IPS-20b (cell line): Measurements from ENCODE around the gene GJB5.

Source experiments
- H3K27ac ChIP-seq: one replicate; pipeline ENCODE4 v1.5.1; 2013; ENCODE audit warnings: low read length
- H3K27me3 ChIP-seq: 2 replicates; pipeline ENCODE4 v1.6.1; 2013; ENCODE audit warnings: mild to moderate bottlenecking, low read length, inconsistent platforms; ENCODE audit not compliant: insufficient read depth
- H3K36me3 ChIP-seq: 2 replicates; pipeline ENCODE4 v1.6.1; 2013; ENCODE audit warnings: low read depth, mild to moderate bottlenecking, inconsistent platforms, low read length, moderate library complexity; ENCODE audit not compliant: insufficient read depth
- H3K4me1 ChIP-seq: 2 replicates; pipeline ENCODE4 v1.6.1; 2013; ENCODE audit warnings: mild to moderate bottlenecking, control low read depth, inconsistent platforms, low read length, moderate library complexity; ENCODE audit not compliant: insufficient read depth
- H3K4me3 ChIP-seq: 2 replicates; pipeline ENCODE4 v1.5.1; 2013; ENCODE audit warnings: mild to moderate bottlenecking, low read length, inconsistent platforms
- H3K9ac ChIP-seq: 2 replicates; pipeline ENCODE4 v1.6.1; 2013; ENCODE audit warnings: low read depth, mild to moderate bottlenecking, inconsistent platforms, low read length, moderate library complexity
- H3K9me3 ChIP-seq: 2 replicates; pipeline ENCODE4 v1.6.1; 2013; ENCODE audit warnings: mild to moderate bottlenecking, low read depth, low read length, inconsistent platforms; ENCODE audit not compliant: insufficient read depth

The GJB5 gene

GRCh38 chr1:34778381-34778780 is 23.5 kb downstream of the GJB5 start:
- no peak overlapping the region for H3K27ac ChIP-seq
- H3K36me3 ChIP-seq, result no peaks in the 10 kb centered on the region
- H3K27me3 ChIP-seq, result peaks cover 44% of the 10 kb centered on the region
- no peak overlapping the region for H3K9ac ChIP-seq
- H3K9me3 ChIP-seq, result no peaks in the 10 kb centered on the region
- peaks cover 4% of the 10 kb centered on the region; the same call in 1 of the 2 replicates for H3K4me1 ChIP-seq
- H3K4me3 ChIP-seq, result no peak overlapping the region

GRCh38 chr1:34779005-34779404 is 24.2 kb downstream of the GJB5 start:
- Histone ChIP-seq H3K4me3 (no peak overlapping the region), H3K9me3 (no peaks in the 10 kb centered on the region), H3K9ac (no peak overlapping the region), H3K36me3 (no peaks in the 10 kb centered on the region), H3K27ac (no peak overlapping the region), H3K4me1 (peaks cover 4% of the 10 kb centered on the region; the same call in 1 of the 2 replicates), H3K27me3 (peaks cover 47% of the 10 kb centered on the region)

DNA sequence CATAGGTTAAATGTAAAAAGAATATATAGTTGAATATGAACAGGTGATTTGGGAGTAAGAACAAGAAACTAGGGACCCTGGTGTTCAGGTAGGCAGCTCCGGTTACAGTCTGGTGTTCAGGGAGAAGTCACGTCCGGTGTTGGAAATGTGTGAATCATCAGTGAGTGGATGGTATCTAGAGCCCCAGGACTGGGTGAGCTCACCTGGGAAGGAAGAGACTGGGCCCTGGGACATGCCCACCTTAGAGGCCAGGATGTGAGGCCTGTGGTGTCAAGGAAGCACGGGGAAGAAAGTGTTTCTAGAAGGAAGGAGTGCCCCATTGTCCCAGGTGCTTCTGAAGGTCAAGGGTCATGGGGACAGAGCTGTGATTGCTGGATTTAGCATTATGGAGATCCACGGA is 24.7 kb downstream of the GJB5 start:
- H3K9ac ChIP-seq, result no peak overlapping the region
- peaks cover 47% of the 10 kb centered on the region for H3K27me3 ChIP-seq
- H3K36me3 ChIP-seq, result no peaks in the 10 kb centered on the region
- H3K4me1 ChIP-seq, result peaks cover 4% of the 10 kb centered on the region; the same call in 1 of the 2 replicates
- no peak overlapping the region for H3K4me3 ChIP-seq
- no peaks in the 10 kb centered on the region for H3K9me3 ChIP-seq
- no peak overlapping the region for H3K27ac ChIP-seq

GRCh38 chr1:34779962-34780361 is 25.1 kb downstream of the GJB5 start:
- Histone ChIP-seq H3K36me3 (no peaks in the 10 kb centered on the region), H3K4me3 (no peak overlapping the region), H3K27ac (no peak overlapping the region), H3K4me1 (peaks cover 4% of the 10 kb centered on the region; the same call in 1 of the 2 replicates), H3K27me3 (peaks cover 47% of the 10 kb centered on the region), H3K9ac (no peak overlapping the region), H3K9me3 (no peaks in the 10 kb centered on the region)

DNA sequence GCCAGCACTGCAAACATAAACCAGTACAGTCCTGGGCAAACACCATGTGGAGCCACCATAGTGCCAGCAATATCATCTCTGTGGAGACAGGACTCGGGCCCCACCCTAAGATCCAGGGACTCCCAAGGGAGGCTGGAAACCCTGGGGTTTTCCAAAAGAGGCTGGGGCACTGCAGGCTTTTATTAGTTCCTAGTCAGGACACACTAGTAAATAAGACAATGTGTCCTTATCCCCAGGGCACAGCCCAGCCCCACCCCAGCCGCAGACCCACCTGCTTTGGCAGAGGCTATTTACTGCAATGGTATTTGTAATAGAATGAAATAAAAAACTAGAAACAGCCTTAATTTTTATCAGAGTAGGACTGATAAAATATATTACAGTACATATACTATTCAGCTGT is 25.7 kb downstream of the GJB5 start:
- Histone ChIP-seq H3K27ac (no peak overlapping the region), H3K27me3 (peaks cover 47% of the 10 kb centered on the region), H3K4me1 (peaks cover 4% of the 10 kb centered on the region; the same call in 1 of the 2 replicates), H3K9ac (no peak overlapping the region), H3K36me3 (no peaks in the 10 kb centered on the region), H3K4me3 (peak overlapping the region; percentile 76; the same call in 1 of the 2 replicates), H3K9me3 (no peaks in the 10 kb centered on the region)

GRCh38 chr1:34781071-34781843 is 26.4 kb downstream of the GJB5 start, which contains the start of gene GJB3:
Gene GJB3 (plus strand): TSS chr1:34781214. CDS start chr1:34784763, 3,549 bp downstream.
- Histone ChIP-seq H3K9ac (peak within 1 kb of the TSS; percentile 56; the same call in 1 of the 2 replicates), H3K36me3 (no peaks in the 10 kb centered on the region), H3K27ac (no peak within 1 kb of the TSS), H3K9me3 (no peaks in the 10 kb centered on the region), H3K27me3 (peaks cover 47% of the 10 kb centered on the region), H3K4me1 (peaks cover 4% of the 10 kb centered on the region; the same call in 1 of the 2 replicates), H3K4me3 (peak within 1 kb of the TSS; percentile 76)

DNA sequence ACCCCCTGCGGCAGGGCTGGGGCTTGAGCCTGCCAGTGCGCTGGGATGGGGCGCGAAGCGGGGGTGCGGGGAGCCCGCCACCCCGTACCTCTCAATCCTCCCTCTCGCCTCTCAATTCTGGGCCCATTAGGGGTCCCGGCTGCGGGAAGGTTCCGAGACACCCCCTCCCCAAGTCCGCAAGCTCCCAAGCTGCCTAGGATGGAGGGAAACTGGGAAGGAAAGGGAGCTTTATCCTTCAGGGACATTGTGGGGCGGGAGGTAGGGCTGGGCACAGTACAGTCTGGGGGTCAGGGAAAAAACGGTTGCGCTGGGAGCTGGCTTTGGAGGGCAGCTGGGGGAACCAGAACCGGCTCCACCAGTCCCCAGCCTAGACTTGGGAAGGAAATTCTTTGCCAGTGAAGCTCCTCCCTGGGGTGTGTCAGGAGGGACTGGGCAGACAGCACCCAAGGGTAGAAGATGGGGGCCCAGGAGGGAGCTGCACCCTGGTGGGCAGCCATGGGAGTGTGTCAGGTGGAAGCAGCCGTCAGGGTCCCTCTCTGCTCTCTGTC is 27.1 kb downstream of the GJB5 start:
- H3K9ac ChIP-seq, result no peak overlapping the region
- H3K27me3 ChIP-seq, result peaks cover 47% of the 10 kb centered on the region
- peaks cover 4% of the 10 kb centered on the region; the same call in 1 of the 2 replicates for H3K4me1 ChIP-seq
- H3K4me3 ChIP-seq, result peak overlapping the region; percentile 76
- no peaks in the 10 kb centered on the region for H3K36me3 ChIP-seq
- no peak overlapping the region for H3K27ac ChIP-seq
- no peaks in the 10 kb centered on the region for H3K9me3 ChIP-seq

GRCh38 chr1:34784751-34785221 is 29.9 kb downstream of the GJB5 start:
- H3K27me3 ChIP-seq, result peaks cover 39% of the 10 kb centered on the region
- no peak overlapping the region for H3K4me3 ChIP-seq
- H3K36me3 ChIP-seq, result no peaks in the 10 kb centered on the region
- no peaks in the 10 kb centered on the region for H3K9me3 ChIP-seq
- no peak overlapping the region for H3K9ac ChIP-seq
- H3K27ac ChIP-seq, result no peak overlapping the region
- peaks cover 4% of the 10 kb centered on the region; the same call in 1 of the 2 replicates for H3K4me1 ChIP-seq

DNA sequence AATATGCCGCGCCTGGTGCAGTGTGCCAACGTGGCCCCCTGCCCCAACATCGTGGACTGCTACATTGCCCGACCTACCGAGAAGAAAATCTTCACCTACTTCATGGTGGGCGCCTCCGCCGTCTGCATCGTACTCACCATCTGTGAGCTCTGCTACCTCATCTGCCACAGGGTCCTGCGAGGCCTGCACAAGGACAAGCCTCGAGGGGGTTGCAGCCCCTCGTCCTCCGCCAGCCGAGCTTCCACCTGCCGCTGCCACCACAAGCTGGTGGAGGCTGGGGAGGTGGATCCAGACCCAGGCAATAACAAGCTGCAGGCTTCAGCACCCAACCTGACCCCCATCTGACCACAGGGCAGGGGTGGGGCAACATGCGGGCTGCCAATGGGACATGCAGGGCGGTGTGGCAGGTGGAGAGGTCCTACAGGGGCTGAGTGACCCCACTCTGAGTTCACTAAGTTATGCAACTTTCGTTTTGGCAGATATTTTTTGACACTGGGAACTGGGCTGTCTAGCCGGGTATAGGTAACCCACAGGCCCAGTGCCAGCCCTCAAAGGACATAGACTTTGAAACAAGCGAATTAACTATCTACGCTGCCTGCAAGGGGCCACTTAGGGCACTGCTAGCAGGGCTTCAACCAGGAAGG is 30.5 kb downstream of the GJB5 start:
- Histone ChIP-seq H3K9ac (no peak overlapping the region), H3K9me3 (no peaks in the 10 kb centered on the region), H3K4me1 (peaks cover 4% of the 10 kb centered on the region; the same call in 1 of the 2 replicates), H3K4me3 (no peak overlapping the region), H3K27me3 (peaks cover 33% of the 10 kb centered on the region), H3K36me3 (no peaks in the 10 kb centered on the region), H3K27ac (no peak overlapping the region)

- peaks cover 27% of the 10 kb centered on the region for H3K27me3 ChIP-seq
- no peaks in the 10 kb centered on the region for H3K36me3 ChIP-seq
- no peak overlapping the region for H3K9ac ChIP-seq
- no peak overlapping the region for H3K4me3 ChIP-seq
- H3K4me1 ChIP-seq, result no peaks in the 10 kb centered on the region
- H3K9me3 ChIP-seq, result no peaks in the 10 kb centered on the region
- no peak overlapping the region for H3K27ac ChIP-seq
Measured at GRCh38 chr1:34785875-34786470, 31.1 kb downstream of the GJB5 start.

GRCh38 chr1:34786521-34787325 is 31.9 kb downstream of the GJB5 start:
- Histone ChIP-seq H3K9ac (no peak overlapping the region), H3K36me3 (no peaks in the 10 kb centered on the region), H3K27ac (no peak overlapping the region), H3K27me3 (peaks cover 23% of the 10 kb centered on the region), H3K9me3 (no peaks in the 10 kb centered on the region), H3K4me1 (no peaks in the 10 kb centered on the region), H3K4me3 (no peak overlapping the region)
